Skeletal muscle tissue (tissue), 4 donors: Measurements from ENCODE around the gene ABHD16B. TPM values are rescaled to one million over a fixed set of nuclear protein-coding genes. Genes with fewer than 3 reads are reported as not detected.

Experiments
- H3K27ac ChIP-seq: one replicate; pipeline ENCODE4 v1.7.0; 2013; ENCODE audit warnings: mild to moderate bottlenecking, low read depth, low read length, inconsistent platforms
- H3K27me3 ChIP-seq, 3 donors: one replicate each; pipeline ENCODE4 v1.7.0; 2013; ENCODE audit warnings: low read length in 3 of 3; ENCODE audit not compliant: control insufficient read depth in 3 of 3, insufficient read depth in 3 of 3
- H3K36me3 ChIP-seq, 3 donors: one replicate each; pipeline ENCODE4 v1.7.0; 2013; ENCODE audit warnings: low read length in 3 of 3; ENCODE audit not compliant: control insufficient read depth in 3 of 3, insufficient read depth in 3 of 3
- H3K4me1 ChIP-seq, 3 donors: one replicate each; pipeline ENCODE4 v1.7.0; 2013; ENCODE audit warnings: low read length in 3 of 3, mild to moderate bottlenecking in 3 of 3; ENCODE audit not compliant: control insufficient read depth in 3 of 3, insufficient read depth in 3 of 3
- H3K4me3 ChIP-seq, 3 donors: one replicate each; pipeline ENCODE4 v1.7.0; 2013; ENCODE audit warnings: low read length in 3 of 3
- H3K9ac ChIP-seq, 3 donors: one replicate each; pipeline ENCODE4 v1.7.0; 2013; ENCODE audit warnings: low read length in 3 of 3, mild to moderate bottlenecking in 3 of 3, moderate library complexity in 2 of 3, low read depth in 1 of 3
- H3K9me3 ChIP-seq, 3 donors: one replicate each; pipeline ENCODE4 v1.7.0; 2013; ENCODE audit warnings: low read length in 3 of 3; ENCODE audit not compliant: control insufficient read depth in 3 of 3
- total RNA-seq: library from RNA; depleted of rRNA; stranded (reverse); fragments of >200 nt; gene quantifications from one replicate; pipeline ENCODE4 v1.2.3, GENCODE V29; 2014
- donor health status: Osteomylitis.

ABHD16B gene
- total RNA-seq, 1 donor from 2014 or later = not detected

DNA sequence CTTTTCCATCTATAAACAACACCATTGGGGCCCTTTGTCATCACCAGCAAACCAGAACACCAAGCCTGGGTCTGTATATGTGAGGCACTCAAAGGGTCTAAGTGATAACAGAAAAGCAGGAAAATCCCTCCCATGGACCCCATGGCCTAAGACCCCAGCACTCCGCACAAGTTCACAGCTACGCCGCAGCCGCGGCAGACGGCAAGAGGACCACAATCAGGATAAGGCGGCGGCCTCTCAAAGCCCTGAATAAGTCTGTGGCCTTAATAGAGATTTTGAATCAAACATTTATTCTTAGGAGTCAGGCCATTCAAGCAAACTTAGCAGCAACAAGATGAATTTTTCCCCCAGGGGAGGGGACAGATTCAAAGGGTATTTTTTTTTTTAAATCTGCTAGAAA is 33.2 kb upstream of the ABHD16B start:
- H3K27me3 ChIP-seq = peaks cover 0 to 16% (median 0%) of the 10 kb centered on the region in 3 donors

DNA sequence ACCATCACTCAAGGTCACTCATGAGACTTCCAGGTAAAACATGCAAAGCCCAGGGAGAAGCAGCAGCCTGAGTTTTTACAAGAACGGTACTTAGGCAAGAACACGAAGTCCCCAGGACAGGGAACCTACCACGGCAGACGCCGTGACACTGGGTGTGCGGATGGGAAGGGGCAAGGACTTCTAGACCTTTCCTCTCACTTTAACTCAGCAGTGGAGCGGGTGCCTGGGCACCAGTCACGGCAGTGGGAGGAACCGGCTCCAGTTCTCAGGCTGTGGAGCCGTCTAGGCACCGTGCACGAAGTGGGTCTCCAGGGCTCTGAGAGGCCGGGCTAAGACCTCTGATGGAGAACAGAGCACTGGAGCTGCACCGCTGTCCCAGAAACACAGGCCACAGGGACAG is 32.8 kb upstream of the ABHD16B start:
- Histone ChIP-seq H3K4me3 (peak overlapping the region in 1 of 3 donors; percentile 30), H3K27ac (no peak overlapping the region), H3K4me1 (peaks cover 11 to 23% (median 14%) of the 10 kb centered on the region in 3 donors), H3K27me3 (peaks cover 0 to 16% (median 0%) of the 10 kb centered on the region in 3 donors), H3K36me3 (no peaks in the 10 kb centered on the region), H3K9ac (no peak overlapping the region), H3K9me3 (no peaks in the 10 kb centered on the region)

More for the DNA sequence above, 33.2 kb upstream of the ABHD16B start:
- Histone ChIP-seq H3K36me3 (no peaks in the 10 kb centered on the region), H3K4me3 (peak overlapping the region in 1 of 3 donors; percentile 30), H3K9me3 (no peaks in the 10 kb centered on the region), H3K4me1 (peaks cover 11 to 23% (median 12%) of the 10 kb centered on the region in 3 donors), H3K9ac (peak overlapping the region in 1 of 3 donors; percentile 16), H3K27ac (no peak overlapping the region)

DNA sequence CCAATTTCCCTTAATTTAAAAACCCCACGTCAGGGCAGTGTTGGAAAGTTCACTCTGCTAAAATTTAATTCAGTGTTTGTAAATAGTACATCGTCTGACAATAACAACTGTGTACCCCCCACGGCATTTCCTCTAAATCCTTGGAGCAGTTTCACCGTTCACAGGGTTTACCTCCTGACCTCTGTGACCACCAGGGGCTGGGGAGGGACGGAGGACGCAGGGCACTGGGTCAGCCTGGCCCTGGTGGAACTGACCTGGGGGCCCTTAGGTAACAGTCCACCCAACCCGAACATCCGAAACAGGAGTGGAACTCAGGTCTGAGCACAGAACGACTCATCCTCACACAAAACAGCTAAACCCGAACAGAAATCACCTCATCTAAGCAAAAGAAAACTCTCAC is 32.3 kb upstream of the ABHD16B start:
- Histone ChIP-seq H3K27ac (no peak overlapping the region), H3K4me3 (peak overlapping the region in 2 of 3 donors; percentile 16 to 74), H3K27me3 (peaks cover 0 to 16% (median 0%) of the 10 kb centered on the region in 3 donors), H3K4me1 (peaks cover 12 to 26% (median 16%) of the 10 kb centered on the region in 3 donors), H3K9me3 (no peaks in the 10 kb centered on the region), H3K9ac (no peak overlapping the region), H3K36me3 (no peaks in the 10 kb centered on the region)

DNA sequence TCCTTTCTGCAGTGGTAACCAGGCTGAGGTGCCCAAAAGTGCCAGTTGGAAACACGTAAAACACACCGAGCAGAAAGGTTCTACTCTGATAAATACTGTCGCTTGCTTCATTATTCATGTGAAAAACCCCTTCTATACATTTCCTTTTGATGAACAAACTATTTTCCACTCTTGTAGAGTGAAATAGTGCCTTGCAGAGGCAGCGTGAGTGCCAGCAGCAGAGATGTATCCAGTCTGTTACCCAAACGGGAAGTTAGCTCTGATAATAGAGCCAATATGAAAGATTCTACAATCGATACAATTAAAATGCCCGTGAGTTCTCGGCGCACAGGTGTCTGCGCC is 31.7 kb upstream of the ABHD16B start:
- peak overlapping the region in 2 of 3 donors; percentile 16 to 82 for H3K9ac ChIP-seq
- peak overlapping the region; percentile 58 to 74 (median 73) for H3K4me3 ChIP-seq
- peaks cover 0 to 16% (median 0%) of the 10 kb centered on the region in 3 donors for H3K27me3 ChIP-seq
- H3K9me3 ChIP-seq = no peaks in the 10 kb centered on the region
- no peaks in the 10 kb centered on the region for H3K36me3 ChIP-seq
- H3K27ac ChIP-seq = no peak overlapping the region
- H3K4me1 ChIP-seq = peaks cover 18 to 32% (median 21%) of the 10 kb centered on the region in 3 donors

DNA sequence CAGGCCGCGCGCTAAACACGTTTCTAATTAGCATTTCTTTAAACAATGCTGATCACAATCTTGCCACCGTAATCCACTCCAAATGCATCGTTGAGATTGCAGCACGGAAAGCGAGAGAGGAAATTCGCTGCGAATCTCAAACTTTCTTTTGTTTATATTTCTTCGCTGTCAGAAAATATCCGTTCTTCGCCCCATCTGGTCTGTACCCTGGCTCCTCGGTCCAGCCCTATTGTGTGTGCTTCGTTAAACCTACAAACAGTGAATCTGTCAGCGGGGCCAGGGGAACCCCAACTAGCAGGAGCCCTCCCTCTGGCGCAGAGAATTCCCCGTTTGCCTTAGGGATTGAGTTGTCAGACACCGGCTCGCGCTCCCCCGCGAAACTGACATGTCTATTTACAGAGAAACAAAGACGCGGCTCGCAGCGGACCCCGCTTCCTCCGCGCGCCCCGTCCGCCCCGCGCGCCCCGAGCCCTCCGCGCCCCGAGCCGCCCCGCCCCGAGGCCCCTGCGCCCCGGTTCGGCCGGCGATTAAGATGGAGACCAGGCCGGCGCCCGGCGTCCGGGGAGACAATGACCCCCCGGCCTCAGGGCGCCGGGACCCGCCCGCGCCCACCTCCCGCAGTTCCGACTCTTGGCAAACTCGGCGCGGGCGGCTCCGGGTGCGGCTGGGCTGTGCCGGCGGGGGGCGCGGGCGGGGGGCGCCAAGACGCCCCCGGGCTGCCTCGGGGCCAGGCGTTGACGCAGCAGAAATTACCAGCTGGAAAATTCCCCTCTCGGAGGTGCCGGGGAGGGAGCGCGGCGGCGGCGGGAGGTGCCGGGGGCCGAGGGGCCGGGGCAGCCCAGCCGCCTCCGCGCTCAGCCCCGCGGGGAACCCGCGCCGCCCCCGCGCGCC is 31.1 kb upstream of the ABHD16B start:
- Histone ChIP-seq H3K27ac (no peak overlapping the region), H3K4me3 (peak overlapping the region; percentile 58 to 74 (median 73)), H3K9ac (peak overlapping the region; percentile 16 to 82 (median 74)), H3K36me3 (no peaks in the 10 kb centered on the region), H3K4me1 (peaks cover 20 to 37% (median 24%) of the 10 kb centered on the region in 3 donors), H3K9me3 (no peaks in the 10 kb centered on the region), H3K27me3 (peaks cover 0 to 16% (median 0%) of the 10 kb centered on the region in 3 donors)

DNA sequence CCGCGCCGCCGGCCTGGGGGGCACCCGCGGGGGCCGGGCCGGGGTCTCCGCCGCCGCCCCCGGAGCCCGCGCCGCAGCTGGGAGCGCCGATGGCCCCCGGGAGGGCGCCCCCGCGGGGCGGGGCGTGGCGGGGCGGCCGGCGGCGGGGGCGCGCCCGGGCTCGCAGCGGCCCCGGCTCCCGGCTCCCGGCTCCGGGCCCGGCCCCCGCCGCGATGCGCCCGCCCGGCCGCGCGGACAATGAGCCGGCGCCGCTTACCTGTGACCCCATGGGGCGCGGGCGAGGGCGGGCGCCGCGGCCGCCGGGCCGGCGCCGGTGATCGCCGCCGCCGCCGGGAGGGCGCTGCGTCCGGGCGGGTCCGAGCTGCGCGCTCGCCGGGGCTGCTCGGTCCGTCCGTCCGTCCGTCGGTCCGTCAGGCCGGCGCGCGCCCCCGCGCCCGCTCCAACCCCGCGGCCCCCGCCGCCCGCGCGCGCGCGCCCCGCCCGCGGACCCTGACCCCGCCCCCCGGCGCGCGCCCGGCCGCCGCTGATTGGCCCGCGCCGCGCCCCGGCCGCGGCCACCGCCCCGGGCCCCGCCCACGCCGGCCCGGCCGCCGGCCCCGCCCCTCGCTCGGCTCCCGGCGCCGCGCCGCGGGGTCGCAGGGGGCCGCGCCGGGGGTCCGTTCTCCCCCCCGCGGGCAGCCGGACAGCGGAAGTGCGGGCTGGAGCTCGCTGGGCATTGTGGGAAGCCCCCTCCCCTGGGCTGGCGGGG is 30.3 kb upstream of the ABHD16B start, which contains the start of gene ZBTB46:
ZBTB46 (minus strand) TSS at position 424 of the 748 bp plus-strand sequence. CDS start 40,507 bp downstream, outside the sequence.
- peak within 1 kb of the TSS; percentile 58 to 74 (median 73) for H3K4me3 ChIP-seq
- peak within 1 kb of the TSS; percentile 16 to 82 (median 74) for H3K9ac ChIP-seq
- H3K27me3 ChIP-seq = peaks cover 0 to 16% (median 0%) of the 10 kb centered on the region in 3 donors
- H3K27ac ChIP-seq = no peak within 1 kb of the TSS
- H3K4me1 ChIP-seq = peaks cover 20 to 41% (median 26%) of the 10 kb centered on the region in 3 donors
- no peaks in the 10 kb centered on the region for H3K36me3 ChIP-seq
- no peaks in the 10 kb centered on the region for H3K9me3 ChIP-seq

DNA sequence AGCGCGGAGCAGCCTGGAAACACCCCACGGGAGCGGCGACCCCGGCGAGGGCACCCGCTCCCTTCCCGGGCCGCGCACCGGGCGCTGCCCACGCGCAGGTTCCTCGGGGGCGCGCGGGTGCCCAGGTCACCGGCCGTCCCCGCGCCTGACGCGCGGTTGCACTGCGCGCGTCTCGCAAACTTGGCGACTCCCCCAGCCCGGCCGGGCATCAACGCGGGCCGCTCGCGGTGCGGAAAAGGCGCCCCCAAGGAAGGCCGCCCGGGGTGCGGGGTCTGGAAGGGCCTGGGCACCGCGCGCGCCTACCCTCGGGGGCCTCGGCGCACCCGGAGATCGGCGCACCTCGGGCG is 29.7 kb upstream of the ABHD16B start:
- H3K4me3 ChIP-seq = peak overlapping the region in 2 of 3 donors; percentile 52 to 64
- H3K27me3 ChIP-seq = peaks cover 0 to 16% (median 0%) of the 10 kb centered on the region in 3 donors
- no peaks in the 10 kb centered on the region for H3K9me3 ChIP-seq
- H3K9ac ChIP-seq = peak overlapping the region in 2 of 3 donors; percentile 10 to 62
- no peak overlapping the region for H3K27ac ChIP-seq
- no peaks in the 10 kb centered on the region for H3K36me3 ChIP-seq
- peaks cover 20 to 40% (median 26%) of the 10 kb centered on the region in 3 donors for H3K4me1 ChIP-seq

DNA sequence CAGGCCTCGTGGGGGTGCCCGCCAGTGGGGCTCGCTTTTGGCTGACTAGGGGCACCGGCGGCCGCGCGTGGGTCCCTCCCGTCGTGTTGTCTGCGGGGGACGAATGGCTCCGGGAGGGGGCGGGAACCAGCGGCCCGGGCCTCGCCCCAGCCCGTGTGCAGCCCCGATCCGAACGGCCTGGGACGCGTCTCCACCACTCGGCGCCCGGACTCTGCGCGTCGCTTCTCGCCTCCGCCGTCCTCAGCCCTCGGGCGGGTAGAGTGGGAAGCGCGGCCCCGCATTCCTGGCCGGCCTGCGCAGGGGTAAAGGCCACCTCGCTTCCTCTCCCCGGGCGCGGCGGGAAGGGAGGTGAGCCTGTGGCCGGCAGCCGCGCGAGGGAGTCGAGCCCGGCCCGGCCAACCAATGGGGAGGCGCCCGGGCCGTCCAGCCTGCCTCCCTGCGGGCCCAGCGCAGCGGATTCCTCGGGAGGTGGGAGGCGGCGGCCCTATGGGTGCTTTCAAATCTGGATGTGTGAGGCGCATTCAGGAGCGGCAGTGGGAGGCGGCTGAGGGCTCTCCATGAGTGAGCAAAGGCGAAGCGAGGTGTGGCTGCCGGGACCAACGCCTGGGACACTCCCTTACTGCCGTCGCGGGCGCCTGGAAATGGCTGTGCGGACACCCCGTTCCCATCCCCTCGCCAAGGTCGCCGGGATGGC is 29.2 kb upstream of the ABHD16B start:
- H3K36me3 ChIP-seq = no peaks in the 10 kb centered on the region

DNA sequence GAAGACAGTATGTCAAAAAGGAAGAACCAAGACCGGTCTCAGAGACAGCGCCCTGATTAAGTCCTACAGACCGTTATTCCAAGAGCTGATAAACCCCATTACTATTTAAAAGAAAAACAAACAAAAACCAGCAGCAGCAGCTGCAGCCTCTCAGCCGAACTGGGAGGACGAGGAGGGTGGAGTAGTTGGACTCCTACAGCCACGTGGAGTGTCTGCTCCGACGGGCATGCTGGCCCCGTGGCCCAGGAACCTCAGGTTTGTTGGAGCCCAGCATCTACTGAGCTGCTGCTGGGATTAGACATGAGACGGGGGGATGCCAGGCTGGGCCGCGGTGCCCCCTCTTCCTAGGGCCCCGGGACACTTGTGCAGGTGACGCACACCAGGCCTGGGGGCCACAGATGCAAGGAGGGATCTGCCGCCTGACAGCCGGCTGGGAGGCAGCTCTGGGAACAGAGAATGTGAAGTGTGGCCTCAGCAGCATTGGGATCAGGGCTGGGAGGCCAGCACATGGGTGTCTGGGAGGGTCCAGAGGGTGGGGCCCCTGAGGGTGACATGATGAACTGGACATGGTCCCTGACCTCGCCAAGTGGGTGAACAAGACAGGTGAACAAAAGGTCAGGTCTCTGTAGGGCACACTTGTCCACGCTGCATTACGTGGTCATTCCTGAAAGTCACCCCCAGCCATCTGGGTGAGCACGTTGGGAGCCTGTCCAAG is 27.4 kb upstream of the ABHD16B start:
- no peaks in the 10 kb centered on the region for H3K9me3 ChIP-seq
- H3K4me1 ChIP-seq = peaks cover 20 to 32% (median 24%) of the 10 kb centered on the region in 3 donors
- H3K27me3 ChIP-seq = peaks cover 0 to 6% (median 0%) of the 10 kb centered on the region in 3 donors
- H3K9ac ChIP-seq = peak overlapping the region in 1 of 3 donors; percentile 33
- no peak overlapping the region for H3K27ac ChIP-seq
- no peak overlapping the region for H3K4me3 ChIP-seq
- no peaks in the 10 kb centered on the region for H3K36me3 ChIP-seq

More for the DNA sequence above, 29.2 kb upstream of the ABHD16B start:
- H3K27ac ChIP-seq = no peak overlapping the region
- H3K4me1 ChIP-seq = peaks cover 20 to 37% (median 24%) of the 10 kb centered on the region in 3 donors
- H3K9ac ChIP-seq = peak overlapping the region in 1 of 3 donors; percentile 62
- peaks cover 0 to 12% (median 0%) of the 10 kb centered on the region in 3 donors for H3K27me3 ChIP-seq
- no peaks in the 10 kb centered on the region for H3K9me3 ChIP-seq
- peak overlapping the region in 2 of 3 donors; percentile 35 to 52 for H3K4me3 ChIP-seq
